Activated T-helper 1 cell treated with anti-CD3 and anti-CD28 coated beads, Interleukin-2, amount 50 U/mL, for 16 hours (primary cell): ENCODE data around the gene HMGXB4.
A peak's percentile ranks its signal among the peaks of the same experiment; 100 is the strongest.

Experiments
- DNase-seq, 2 donors: peaks; one replicate each; pipeline ENCODE4 v3.0.0-alpha.2; 2020; ENCODE audit warnings: low read depth in 1 of 2, low spot score in 1 of 2

The HMGXB4 gene

GRCh38 chr22:35325209-35325608 lies 67.9 kb downstream of the HMGXB4 start:
- no peak for DNase-seq

GRCh38 chr22:35326854-35327562 lies 69.7 kb downstream of the HMGXB4 start:
- DNase-seq, result no peak

DNA sequence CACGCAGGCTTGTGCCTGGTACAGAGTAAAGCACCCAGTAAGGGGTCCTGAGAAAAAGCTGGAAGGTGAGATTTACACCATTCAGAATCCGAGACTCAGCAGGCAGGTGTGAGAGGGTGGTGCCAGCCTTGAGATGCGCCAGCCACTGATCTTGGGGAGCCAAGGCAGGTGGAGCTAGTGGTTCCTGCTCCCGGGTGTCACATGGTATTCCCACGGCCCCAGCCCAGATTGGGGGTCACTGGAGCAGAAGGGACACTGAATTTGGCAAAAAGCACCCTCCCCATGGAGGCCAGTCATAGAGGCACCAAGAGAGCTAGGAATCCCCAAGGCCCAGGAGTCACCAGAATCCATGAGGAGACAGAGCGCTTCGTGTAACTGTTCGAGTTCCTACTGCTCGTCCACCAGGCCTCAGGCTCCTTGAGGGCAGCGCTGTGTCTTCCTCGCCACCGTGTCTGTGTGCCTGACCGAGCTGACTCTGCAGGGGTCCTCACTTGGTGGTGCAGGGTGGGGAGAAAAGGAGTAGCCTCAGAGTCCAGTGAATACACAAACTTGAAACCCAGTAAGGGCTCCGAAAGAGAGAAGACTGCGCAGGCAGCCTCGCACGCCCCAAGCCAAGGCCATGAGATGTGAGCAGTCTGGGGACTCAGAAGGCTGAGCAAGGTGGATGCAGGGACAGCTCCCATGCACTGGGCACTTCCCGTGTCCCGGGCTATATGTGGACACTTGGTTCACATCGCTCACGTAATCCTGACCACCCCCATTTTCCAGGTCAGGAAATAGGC lies 70.6 kb downstream of the HMGXB4 start:
- DNase-seq, result no peak

GRCh38 chr22:35328472-35328885 lies 71.2 kb downstream of the HMGXB4 start:
- no peak for DNase-seq

- no peak for DNase-seq
Observed at GRCh38 chr22:35329114-35329847, 72.0 kb downstream of the HMGXB4 start.

GRCh38 chr22:35330258-35330861 lies 73.1 kb downstream of the HMGXB4 start:
- peak; percentile 22 to 24 for DNase-seq

DNA sequence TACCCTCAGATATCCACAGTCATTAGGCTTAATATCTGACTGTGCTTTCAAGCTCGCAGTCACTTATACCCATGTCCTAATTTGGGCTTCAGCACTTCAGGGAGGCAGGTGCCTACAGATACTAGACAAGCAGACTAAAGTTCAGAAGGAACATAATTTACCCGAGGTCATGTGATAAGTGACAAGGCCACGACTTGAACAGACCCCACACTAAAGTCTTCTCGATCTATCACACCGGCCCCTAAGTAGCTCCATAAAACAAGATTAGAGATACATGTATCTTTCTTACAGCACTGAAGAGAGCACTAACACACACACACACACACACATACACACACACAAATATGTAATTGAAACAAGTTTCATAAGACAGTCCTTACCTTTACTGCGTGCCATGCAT lies 75.0 kb downstream of the HMGXB4 start:
- DNase-seq, result no peak

DNA sequence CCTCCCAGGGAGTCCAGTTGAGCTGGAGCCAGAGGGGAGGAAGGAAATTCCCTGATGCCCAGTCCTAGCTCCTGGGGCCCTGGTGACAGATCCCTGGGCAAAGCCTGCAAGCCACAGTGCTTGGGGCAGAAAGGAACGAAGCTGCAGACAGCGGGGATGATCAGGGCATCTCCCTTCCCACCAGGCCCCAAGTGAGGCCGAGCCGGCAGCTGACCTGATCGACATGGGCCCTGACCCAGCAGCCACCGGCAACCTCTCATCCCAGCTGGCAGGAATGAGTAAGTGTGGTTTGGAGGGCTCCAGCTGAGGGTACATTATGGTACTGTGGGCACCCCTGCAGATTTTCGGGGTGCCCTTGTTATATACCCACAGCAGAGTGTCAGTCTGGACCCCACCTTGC lies 75.9 kb downstream of the HMGXB4 start:
- no peak for DNase-seq

DNA sequence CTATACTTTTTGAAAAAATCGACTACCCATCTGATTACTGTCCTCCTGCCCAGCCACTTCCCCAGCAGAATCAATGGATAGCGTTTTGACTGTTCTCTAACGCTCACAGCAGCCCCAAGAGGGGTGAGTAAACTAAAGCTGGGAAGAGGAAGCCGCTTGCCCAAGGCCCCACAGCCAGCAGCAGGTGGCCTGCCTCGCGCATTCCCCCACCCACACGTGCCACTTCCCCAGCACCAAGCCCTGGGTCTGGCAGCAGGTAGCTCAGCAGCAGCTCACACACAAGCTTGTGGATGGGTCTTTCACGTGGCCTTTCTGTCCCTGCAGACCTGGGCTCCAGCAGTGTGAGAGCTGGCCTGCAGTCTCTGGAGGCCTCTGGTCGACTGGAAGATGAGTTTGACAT lies 76.7 kb downstream of the HMGXB4 start:
- DNase-seq, result no peak

- no peak for DNase-seq
Observed at GRCh38 chr22:35335468-35335867, 78.2 kb downstream of the HMGXB4 start.

DNA sequence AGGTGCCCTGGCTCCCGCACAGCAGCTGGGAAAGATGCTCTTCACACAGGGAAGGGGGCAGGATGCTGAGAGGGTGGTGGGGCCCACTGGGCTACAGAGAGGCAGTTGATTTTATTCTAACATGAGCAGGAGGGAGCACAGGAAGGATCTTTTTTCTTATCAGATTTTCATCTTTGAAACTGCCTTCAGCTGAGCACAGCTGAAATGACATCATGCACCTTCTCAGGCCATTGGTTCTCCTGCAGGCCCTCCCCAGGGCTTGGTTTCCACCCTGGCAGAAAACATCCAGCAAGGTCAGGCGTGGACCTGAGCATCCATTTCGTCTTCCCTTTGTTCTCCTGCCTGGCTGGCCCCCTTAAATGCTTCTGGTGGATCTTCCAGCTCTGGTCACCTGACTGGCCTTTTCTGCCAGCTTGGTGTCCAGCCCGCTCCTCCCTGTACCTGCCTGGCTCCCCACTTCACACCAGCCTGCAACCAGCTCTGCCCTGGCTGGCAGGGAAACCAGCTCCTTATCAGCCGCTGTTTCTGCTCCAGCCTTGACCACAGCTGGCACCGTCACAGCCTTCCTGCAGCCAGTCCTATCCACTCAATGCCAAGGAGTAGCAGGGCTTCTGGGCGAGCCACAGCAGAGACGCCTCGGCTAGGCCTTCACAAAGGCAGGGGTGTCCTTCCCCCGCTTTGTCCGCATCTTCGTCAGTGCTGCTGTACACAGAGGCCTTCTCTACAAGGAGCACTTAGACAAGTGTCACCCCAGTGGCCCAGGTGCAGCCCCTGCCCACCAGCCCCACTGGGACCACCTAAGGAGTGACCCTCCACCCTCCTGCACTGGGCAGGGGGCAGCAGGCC lies 78.9 kb downstream of the HMGXB4 start:
- DNase-seq, result no peak

DNA sequence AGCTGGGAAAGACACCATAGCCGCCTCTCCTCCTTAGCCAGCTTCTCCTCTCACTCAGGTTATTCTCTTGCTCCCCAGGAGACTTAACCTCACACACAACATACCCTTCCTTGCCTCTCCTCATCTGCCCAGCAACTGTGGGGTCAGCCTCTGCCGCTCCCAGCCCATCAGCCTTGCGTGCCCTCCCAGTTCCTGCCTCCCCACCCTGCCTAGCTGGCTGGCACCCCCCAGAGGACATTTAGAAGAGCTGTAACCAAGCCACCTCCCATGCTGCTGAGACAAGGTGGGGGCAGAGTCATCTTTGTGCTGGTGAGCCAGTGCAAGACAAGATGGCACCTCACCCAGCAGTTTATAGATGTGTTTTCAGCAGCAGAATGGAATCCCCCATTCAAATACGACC lies 80.6 kb downstream of the HMGXB4 start:
- no peak for DNase-seq

GRCh38 chr22:35341090-35341874 lies 84.0 kb downstream of the HMGXB4 start:
- DNase-seq, result no peak

DNA sequence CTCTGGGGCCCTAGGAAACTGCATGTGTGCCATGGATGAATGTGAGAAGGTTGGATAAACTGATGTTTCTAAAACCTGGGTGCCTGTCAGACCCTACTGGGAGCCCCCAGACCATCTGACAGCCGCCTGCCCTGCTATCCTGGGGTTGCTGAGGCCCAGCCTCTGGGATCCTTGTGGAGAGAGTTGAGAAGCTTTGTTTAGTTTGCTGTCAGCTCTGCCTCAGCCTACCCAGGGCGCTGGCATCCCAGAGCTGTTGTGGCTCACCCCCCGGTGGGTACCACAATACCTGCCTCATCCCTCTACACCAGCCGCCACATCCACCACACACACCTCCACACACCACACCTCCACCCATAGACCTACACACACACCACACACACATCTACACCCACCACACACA lies 85.1 kb downstream of the HMGXB4 start:
- no peak for DNase-seq

DNA sequence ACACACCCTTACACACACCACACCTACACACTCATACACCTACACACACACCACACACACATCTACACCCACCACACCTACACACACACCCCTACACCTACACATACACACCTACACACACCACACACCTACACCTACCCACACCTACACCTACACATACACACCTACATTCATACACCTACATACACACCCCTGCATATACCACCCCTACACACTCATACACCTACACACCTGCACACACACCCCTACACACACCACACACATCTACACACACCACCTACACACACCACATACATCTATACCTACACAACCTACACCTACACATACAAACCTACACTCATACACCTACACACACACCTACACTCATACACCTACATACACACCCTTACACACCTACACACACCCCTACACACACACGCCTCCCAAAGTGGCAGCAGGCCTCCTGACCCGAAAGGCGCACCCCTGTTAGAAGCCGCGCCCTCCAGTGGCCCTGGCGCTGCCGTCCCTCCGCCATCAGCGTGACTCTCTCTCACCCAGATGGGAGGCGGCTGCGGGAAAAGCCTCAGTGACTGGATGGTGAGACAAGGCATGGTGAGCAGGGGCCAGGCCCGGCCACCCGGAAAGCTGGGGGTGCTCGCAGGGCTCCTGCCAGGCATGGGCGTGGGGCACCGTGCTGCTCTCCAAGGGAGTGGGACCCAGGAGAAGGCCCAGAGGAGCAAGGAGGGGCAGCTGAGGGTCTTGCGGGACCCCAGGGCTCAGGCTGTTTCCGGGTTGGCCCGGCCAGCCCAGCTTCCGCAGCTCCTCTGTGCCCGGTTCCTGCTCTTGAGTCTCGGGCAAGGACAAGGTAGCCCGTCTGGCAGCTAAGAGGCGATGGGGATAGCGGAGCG lies 86.6 kb downstream of the HMGXB4 start:
- no peak for DNase-seq

DNA sequence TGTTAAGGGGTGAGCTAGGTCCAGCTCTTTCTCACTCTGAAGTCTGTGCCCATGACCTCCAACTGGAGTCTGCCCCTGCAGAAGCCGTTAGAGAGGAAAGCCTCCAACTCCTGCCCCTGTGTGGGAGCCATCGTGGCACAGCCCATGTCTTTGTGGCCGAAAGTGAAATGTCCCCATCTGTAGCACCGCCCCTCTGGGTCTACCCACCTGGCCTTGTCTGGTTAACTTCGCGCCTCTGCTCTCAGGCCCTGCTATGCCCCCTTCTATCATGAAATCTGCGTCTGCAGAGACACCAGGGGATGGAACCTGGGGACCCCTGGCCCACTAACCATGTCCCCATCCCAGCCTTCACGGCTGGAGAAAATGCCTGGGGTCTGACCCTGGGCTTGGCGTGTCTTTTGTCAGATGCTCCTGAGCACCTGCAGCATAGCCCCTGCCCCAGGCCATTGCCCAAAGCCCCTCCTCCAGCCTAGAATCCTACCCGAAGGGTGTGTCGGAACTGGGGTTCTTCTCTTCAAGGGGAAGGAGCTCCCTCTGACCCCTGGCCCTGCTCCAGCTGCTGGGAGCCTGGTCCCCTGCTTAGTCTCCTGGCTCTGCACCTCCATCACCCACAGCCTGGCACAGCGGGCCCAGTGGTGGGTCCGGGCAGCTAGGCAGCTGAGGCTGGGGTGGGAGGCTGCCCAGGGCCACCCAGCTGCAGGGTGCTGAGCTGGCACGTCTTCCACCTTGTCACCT lies 87.8 kb downstream of the HMGXB4 start:
- no peak for DNase-seq
